Upper lobe of left lung (tissue), 4 donors: Measurements from ENCODE around the gene LARGE1.

ENCODE experiments used
- POLR2A ChIP-seq, 4 donors: fragments of 450-650 bp; IDR thresholded peaks; one replicate each; pipeline ENCODE4 v1.5.1; 2016 to 2017; ENCODE audit warnings: antibody characterized with exemption in 4 of 4, mild to moderate bottlenecking in 2 of 4
- TF ChIP-seq, protein P1 (sequence below), 6 experiments: fragments of 450-650 bp in 4 of 6; fragments of 200-600 bp in 2 of 6; sonication (generic) in 2 of 6; IDR thresholded peaks; one replicate each; pipeline ENCODE4 v1.5.1; 2016 to 2019; ENCODE audit warnings: antibody characterized with exemption in 6 of 6

DNA sequence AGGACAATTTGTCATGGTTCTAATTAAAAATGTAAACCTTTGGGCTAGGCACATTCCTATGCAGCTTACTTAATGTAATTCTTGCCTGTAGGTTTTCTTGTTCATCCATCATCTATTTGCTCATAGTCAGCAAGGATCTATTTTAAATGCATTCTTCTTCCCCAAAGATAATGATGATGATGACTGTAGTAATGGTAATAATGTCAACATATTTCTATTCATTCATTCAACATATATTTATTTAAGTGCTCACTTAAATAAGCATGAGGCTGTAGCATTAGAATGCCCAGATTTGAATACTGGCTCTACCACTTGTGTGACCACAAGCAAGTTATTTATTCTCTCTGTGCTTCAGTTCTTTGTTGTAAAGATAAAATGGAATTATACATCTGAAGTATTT lies 692.5 kb downstream of the LARGE1 start:
- TF ChIP-seq, protein P1, sequence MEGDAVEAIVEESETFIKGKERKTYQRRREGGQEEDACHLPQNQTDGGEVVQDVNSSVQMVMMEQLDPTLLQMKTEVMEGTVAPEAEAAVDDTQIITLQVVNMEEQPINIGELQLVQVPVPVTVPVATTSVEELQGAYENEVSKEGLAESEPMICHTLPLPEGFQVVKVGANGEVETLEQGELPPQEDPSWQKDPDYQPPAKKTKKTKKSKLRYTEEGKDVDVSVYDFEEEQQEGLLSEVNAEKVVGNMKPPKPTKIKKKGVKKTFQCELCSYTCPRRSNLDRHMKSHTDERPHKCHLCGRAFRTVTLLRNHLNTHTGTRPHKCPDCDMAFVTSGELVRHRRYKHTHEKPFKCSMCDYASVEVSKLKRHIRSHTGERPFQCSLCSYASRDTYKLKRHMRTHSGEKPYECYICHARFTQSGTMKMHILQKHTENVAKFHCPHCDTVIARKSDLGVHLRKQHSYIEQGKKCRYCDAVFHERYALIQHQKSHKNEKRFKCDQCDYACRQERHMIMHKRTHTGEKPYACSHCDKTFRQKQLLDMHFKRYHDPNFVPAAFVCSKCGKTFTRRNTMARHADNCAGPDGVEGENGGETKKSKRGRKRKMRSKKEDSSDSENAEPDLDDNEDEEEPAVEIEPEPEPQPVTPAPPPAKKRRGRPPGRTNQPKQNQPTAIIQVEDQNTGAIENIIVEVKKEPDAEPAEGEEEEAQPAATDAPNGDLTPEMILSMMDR (IDR thresholded peaks at IDR 0.05): no peak
- TF ChIP-seq POLR2A (IDR thresholded peaks at IDR 0.05): no peak
